GM12873 (cell line): ENCODE measurements around the gene CACNA1G.

Source experiments
- TF ChIP-seq, protein P1 (sequence below): IDR thresholded peaks from 2 replicates; pipeline ENCODE4 v1.5.1; 2012; ENCODE audit warnings: low read depth, mild to moderate bottlenecking, moderate library complexity, low read length, control low read depth; ENCODE audit not compliant: insufficient read depth; ENCODE audit errors: missing control alignments

The CACNA1G gene

DNA sequence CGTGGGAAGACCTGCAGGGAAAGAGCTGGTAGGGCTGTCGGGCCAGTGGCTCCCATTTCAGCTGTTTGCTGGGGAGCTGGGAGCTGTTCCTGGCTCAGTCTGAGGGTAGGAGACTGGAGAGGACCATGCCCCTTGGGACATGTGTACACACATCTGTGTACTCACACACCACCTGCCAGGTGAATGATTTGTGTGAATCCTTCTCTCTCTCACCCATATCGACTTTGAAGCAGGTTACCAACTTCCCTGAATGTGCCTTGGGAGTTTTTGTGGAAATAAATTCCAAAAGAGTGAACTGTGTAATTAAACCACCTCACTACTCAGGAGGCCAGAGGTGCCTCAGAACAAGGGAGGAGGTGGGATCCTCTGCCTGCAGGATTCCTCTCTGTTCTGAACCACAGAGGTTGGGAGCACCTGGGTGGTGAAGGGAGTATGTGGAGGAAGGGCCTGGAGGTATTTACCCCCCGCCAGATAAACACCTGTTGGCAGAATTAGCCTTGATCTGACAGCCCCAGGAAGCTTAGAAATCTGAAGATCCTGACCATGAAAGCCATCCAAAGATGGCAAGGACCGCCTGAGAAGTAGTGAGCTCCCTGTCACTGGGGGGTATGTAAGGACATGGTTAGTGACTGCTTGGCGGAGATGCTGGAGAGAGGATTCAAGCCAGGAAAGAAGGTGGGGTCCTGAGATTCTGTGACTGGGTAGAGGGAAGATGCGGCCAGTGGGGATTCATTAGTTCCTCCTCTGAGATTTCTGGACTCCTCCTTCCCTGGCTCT is 77.5 kb downstream of the CACNA1G start:
- TF ChIP-seq, protein P1, sequence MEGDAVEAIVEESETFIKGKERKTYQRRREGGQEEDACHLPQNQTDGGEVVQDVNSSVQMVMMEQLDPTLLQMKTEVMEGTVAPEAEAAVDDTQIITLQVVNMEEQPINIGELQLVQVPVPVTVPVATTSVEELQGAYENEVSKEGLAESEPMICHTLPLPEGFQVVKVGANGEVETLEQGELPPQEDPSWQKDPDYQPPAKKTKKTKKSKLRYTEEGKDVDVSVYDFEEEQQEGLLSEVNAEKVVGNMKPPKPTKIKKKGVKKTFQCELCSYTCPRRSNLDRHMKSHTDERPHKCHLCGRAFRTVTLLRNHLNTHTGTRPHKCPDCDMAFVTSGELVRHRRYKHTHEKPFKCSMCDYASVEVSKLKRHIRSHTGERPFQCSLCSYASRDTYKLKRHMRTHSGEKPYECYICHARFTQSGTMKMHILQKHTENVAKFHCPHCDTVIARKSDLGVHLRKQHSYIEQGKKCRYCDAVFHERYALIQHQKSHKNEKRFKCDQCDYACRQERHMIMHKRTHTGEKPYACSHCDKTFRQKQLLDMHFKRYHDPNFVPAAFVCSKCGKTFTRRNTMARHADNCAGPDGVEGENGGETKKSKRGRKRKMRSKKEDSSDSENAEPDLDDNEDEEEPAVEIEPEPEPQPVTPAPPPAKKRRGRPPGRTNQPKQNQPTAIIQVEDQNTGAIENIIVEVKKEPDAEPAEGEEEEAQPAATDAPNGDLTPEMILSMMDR, result no peak

GRCh38 chr17:50638606-50638965 is 78.1 kb downstream of the CACNA1G start:
- TF ChIP-seq, protein P1, result no peak

GRCh38 chr17:50638966-50639713 is 78.6 kb downstream of the CACNA1G start:
- TF ChIP-seq, protein P1, result no peak

DNA sequence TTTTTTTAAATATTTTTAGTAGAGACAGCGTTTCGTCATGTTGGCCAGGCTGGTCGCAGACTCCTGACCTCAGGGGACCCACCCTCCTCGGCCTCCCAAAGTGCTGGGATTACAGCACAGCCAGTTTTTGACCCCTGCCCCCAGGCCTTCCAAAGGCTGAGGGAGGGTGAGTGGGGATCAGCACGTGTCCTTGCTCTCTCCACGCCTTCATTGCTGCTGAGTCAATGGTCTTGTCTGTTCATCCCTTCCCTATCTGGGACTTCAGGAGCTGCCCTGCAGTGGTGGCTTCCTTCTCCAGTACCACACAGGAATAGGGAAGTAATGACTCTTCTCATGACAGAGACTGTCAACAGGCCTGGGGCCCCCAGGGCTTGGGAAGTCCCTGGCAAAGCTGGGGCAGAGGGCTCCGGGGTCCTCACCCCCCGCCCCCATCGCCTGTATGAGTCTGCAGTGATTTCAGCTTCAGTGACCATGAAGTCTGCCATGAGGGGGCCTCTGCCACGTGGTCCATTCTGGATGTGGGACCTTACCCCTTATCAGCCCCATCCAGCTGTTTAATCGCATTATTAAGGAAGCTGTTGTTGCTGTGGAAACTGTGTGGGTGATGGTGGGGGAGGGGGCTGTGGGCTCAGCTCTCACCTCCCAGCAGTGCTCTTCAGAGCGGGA is 80.3 kb downstream of the CACNA1G start:
- TF ChIP-seq, protein P1, result no peak

DNA sequence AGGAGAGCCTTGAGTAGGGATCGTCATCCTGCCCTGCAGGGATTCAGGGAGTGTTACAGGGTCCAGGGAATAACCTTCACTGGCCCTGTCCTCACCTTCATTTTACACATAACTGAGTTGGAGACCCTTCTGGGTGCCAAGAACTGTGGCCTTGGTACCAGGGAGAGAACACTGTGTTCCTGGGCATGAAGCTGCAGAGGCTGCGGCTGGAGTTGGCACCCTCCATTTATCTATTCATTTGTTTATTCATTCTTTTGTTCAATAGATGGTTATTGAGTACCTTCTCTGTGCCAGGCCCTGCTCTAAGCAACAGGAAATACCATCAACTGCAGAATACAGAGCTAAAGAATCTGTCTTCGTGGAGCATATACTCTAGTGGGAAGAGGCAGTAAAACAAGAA is 80.8 kb downstream of the CACNA1G start:
- TF ChIP-seq, protein P1, result no peak

DNA sequence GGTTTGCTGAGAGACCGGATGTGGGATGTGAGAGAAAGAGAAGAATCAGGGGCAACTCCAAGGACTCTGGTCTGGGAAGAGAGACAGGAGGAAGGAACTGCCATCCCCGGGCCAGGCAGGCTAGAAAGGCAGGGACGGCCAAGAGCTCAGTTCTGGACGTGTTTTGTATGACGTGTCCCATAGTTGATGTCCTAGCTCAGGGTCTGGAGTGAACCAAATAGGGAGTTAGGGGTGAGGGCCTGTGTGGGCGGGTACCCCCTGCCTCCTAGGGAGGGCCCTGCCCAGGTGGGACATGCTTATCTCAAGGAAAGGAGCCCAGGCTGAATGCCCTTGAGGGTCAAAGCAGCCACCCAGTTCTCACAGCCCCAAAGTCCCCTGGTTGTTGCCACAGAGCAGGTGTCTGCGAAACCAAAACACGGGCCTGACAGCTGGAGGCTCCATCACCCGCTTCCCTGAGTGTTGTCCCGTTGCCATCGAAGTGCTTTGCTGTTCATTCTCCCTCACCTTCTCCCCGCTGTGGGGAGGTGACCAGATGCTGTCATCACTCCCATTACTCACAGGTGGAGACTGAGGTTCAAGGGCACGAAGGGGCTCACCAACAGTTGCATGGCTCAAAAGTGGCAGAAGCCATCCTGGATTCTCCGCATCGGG is 81.7 kb downstream of the CACNA1G start:
- TF ChIP-seq, protein P1, result no peak
